ENCODE data around the gene NEUROD4.
"Not testable (repeated sequence)": the region's sequence is repeated elsewhere in the genome, so short reads cannot be mapped to it uniquely, and the experiment has no call there.

Gene NEUROD4, protein sequence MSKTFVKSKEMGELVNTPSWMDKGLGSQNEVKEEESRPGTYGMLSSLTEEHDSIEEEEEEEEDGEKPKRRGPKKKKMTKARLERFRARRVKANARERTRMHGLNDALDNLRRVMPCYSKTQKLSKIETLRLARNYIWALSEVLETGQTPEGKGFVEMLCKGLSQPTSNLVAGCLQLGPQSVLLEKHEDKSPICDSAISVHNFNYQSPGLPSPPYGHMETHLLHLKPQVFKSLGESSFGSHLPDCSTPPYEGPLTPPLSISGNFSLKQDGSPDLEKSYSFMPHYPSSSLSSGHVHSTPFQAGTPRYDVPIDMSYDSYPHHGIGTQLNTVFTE

DNA sequence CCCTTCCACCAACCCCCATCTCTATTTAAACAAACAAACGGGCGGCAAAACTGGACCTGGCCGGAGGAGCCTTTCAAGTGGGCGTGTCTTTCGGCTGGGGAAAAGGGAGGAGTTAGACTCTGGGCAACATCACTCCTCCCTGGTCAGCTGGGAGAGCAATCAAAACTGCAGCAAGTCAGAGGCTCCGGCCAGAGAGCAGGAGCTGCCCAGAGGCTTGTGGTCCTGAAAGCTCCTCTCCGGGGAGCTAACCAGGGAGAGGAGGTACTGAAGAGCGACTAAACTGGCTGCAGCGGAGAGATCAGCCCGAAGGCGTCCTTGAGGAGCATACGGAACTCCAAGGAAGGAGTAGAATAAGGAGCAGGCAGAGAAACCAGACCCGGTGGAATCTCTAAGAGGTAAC, at the start of gene NEUROD4:
NEUROD4 (plus strand) TSS at position 191 of the 400 bp plus-strand sequence. CDS start 6,466 bp downstream, outside the sequence.
- intact Hi-C loops (cut with DNase I): no loop called here
- peak in 4 of 10 donors; percentile 11 to 84 (median 24) for DNase-seq

DNA sequence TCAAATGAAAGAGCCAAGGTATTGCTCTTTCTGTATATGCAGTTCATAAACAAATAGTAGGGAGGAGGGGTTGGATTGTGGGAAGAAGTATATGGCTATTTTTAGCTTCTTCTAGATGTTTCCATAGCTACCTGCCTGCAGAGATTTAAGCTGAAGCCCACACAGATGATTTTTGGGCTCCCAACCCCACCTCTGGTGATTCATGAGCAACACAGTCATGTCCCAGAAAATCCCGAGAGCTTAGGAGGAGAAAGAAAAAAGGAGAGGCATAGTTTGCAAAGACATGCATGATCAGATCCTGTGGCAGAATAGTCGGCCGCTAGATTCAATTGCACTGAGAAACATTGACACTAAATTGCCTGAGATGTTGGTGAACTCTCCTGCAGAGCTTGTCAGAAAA, 49.0 kb upstream of the NEUROD4 start:
- intact Hi-C loops (cut with DNase I): no loop called here
- DNase-seq: peak in 2 of 10 donors; percentile 23 to 88

DNA sequence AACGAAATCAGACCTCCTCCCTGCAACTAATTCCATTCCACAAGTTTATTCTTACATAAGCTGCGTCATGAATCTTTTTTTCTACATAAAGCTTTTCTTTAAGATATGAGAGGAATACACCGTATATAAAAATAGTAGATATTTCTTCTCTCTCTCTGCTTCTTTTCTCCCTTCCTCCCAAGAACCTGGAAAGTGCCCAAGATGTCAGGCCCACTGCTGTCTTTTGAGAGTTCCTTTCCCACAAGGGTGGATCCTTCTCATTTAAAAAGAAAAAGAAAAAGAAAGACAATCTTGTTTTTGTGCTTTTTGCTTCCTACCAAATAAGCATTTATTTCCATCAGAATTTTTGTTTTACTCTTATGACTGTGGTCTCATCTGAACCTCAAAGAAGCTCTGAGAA, 46.2 kb upstream of the NEUROD4 start:
- intact Hi-C loops (cut with DNase I): no loop called here

DNA sequence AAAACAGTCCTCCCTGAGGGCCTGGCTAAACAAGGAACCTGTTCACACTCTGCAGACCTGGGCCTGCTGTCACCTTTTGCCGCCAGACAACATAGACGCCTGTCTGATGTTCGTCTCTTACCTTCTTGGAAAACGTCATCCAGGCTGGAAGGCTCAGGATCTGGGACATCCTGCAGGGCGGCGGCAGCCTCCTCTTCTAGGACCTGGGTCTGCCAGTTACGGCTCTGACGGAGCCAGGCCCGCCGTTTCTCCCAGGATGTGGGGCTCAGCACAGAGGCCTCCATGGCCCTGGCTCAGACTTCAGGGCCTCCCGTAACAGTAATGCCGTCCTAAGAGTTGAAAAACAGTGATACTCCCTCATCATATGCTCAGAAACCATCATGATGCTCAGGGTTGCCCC, 45.5 kb upstream of the NEUROD4 start:
- intact Hi-C loops (cut with DNase I): no loop called here
- DNase-seq: peak in 1 of 10 donors; percentile 11

More for the DNA sequence above, 46.2 kb upstream of the NEUROD4 start:
- no peak for DNase-seq

DNA sequence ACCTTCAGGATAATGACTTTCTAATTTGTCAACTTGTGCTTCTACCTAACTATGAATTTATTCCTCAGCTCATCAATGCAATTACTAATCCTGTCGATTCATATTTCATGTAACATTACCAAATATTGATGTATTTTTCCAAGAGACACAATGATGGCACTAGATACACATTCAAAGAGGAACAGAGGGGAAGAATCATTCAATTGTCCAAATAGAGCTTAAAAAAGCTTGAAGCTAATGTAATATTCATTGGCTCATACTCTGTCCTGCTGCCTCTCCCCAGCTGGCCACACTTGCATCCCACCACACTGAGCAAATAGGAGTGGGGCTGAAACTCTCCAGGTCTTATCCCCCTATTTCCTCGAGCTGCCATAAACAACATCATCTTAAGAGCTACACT, 44.5 kb upstream of the NEUROD4 start:
- intact Hi-C loops (cut with DNase I): no loop called here
- DNase-seq: no peak

DNA sequence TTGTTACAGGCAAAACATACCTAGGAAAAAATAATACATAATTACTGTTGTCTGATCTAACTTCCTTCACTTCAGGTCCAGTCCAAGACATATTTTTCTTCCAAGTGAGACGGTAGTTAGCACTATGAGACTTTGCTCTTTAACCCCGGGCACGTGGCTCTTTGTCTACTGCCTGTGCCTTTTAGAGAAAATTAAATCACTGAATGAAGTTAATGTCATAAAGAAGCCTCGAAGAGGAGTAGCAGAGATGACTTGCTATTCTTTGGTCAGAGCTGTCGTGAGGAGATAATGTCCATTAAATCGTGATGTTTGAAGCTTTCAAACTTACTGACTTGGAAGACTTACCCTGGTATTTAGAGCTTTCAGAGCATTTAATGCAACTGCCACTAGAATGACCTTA, 43.9 kb upstream of the NEUROD4 start:
- no peak for DNase-seq
- intact Hi-C loops (cut with DNase I): no loop called here

DNA sequence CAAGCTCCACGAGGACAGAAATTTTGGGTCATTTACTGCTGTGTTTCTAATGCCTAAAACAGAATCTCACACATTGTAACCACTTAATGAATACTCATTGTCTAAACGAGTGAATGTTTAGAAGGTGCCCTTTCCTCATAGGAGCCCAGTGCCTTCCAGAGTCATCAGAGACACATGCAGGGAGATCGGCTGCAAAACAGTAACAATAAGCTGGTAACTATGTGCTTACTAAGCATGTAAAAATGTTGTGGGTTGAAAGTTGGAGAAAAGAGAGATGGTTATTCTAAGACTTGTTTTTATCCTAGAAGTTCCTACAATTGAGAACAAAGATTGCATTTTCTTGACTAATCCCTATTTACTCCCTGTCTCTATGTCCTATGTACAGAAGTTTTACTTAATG, 42.6 kb upstream of the NEUROD4 start:
- DNase-seq: no peak
- intact Hi-C loops (cut with DNase I): no loop called here

DNA sequence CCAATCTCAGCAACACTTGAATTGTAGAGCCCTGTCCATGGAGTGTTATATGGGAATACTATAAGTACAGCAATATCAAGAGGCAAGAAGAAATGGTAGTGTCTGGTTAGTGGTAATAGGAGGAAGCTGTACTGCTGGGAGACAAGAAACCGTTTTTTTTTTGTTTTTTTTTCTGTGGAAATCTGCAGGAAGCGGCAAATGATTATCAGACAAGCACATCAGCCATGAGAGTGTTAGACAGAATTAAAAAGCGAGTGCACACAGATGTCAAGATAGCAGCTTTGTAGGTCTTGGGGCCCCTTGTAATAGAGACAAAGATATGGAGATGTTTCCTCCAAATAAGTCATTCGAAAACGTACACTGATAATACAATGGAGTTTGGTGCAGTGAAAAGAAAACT, 41.9 kb upstream of the NEUROD4 start:
- no peak for DNase-seq
- intact Hi-C loops (cut with DNase I): no loop called here

DNA sequence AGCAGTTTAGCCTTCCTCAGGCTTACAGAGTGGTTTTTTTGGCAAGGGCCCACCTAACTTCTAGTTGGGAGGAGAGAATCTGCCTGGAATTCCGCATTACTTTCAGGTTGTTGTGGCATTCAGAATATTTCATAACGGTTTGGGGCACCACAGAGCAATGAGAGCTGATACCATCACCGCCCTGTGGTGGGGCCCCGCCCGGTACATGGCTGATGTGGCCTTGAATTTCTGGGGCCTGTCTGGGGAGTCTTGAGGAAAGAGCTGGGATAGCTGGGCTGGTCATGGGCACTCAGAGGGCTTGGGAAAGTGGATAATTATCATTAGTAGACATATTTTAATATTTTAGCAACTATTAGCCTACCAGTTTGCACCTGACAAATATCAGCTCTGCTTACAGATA, 39.4 kb upstream of the NEUROD4 start:
- no peak for DNase-seq
- intact Hi-C loops (cut with DNase I): no loop called here

DNA sequence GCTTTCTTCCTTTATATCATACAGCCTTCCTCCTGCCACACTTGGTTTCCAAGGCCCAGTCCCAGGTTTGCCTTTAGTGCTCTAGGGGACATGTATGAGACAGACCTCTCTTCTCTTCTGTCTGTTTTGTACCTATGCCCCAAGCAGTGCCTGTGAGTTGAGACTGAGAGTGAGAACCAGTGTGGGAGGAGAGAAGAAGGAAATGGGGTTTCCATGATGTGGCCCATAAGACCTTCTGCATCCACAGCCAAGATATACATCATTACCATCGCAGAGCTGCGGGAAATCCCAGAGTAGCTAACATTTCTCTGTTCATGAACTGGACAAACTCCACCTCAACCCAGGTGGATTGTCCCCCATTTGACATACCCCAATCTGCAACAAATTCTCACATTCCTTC, 38.0 kb upstream of the NEUROD4 start:
- intact Hi-C loops (cut with DNase I): no loop called here
- DNase-seq: no peak

DNA sequence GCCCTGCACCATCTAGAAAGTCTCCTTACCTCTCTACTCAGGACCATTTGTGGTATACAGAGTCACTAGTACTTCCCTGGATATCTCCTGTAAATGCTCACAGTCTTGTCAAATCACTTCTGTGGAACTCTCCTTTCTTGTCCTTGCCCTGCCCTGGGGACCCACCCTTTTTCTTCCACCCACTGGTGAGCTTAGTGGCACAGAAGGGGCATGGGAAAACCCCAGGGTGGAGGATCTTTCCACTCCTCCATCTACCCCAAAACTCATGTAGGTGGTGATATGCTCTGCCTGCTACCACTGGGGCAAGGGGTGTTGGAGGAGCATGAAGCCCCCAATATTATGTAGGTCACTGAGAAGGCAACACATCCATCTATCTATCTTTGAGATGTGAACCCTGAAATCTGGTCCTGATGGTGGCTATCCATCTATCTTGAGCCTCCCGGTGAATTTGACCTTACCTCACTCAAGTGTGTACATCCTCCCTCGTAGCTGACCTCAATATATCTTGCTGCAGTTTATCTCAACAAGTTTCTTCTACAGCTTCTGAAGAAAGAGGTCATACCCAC, 36.2 kb upstream of the NEUROD4 start:
- intact Hi-C loops (cut with DNase I): no loop called here
- no peak for DNase-seq

DNA sequence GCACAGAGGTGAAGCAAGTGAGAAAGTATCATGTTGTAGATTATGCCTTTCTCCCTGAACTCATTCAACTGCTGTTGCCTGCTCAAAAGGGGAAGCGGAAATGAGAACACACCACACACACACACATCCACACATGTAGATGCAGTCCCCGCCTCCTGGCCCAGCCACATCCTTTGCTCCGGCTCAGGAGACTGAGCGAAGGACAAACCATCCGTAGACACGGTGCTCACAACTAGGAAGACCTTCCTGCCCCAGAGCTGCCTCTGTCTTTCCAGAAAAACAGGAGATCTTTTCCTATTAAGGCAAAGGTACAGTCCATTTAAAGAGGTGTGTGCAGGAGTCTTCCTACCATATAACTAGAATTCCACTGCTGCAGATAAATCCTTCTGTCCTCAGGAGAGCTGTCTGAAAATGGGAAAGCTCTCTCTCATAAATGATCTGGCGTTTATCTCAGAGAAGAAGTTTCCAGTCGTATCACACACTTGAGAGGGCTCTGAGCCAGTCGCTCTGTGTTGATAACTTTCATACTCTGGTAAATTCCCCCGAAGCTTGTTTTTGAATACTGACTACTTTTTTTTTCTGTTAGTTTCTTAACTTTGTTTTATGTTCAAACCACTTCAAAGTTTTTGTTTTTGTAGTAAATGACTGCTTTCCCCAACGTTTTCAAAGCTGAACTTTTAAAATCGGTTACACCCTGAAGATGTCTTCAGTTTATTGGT, 35.0 kb upstream of the NEUROD4 start, which contains the start of gene TESPA1:
TESPA1 (minus strand) TSS at position 105 of the 719 bp plus-strand sequence. CDS start 10,200 bp downstream, outside the sequence.
- intact Hi-C loops (cut with DNase I): no loop called here
- DNase-seq: peak in 3 of 10 donors; percentile 26 to 87 (median 79)

DNA sequence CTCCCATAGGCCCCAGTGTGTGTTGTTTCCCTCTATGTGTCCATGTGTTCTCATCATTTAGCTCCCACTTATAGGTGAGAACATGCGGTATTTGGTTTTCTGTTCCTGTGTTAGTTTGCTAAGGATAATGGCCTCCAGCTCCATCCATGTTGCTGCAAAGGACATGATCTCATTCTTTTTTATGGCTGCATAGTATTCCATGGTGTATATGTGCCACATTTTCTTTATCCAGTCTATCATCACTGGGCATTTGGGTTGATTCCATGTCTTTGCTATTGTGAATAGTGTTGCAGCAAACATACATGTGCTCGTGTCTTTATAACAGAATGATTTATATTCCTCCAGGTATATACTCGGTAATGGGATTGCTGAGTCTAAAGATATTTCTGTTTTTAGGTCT, 33.0 kb upstream of the NEUROD4 start:
- DNase-seq; intact Hi-C loops (cut with DNase I): not testable (repeated sequence)

DNA sequence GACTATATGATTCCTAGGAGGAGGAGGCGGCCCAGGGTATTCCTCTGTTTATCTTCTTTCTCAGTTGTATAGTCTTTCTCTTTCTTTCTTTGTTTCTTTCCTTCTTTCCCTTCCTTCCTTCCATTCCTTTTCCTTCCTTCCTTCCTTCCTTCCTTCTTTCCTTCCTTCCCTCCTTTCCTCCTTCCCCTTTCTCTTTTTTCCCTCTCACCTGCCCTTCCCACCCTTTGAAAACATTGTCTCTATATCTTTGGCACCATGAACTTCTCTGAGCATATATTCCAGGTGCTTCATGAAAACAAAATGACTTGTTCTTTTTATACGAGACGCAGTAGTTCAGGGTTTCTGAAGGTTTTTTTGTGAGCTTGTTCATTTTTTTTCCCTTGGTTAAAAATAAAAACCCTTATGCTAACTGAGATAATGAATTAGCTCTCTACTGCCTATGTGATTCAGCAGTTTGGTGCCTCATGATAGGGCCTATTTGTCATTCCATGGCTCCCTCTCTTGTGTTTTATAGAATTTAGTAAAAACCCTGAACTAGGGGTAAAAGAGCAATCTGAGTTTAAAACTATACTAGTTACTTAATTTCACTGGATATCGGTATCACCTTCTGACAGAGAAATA, 32.1 kb upstream of the NEUROD4 start:
- no peak for DNase-seq
- intact Hi-C loops (cut with DNase I): no loop called here

DNA sequence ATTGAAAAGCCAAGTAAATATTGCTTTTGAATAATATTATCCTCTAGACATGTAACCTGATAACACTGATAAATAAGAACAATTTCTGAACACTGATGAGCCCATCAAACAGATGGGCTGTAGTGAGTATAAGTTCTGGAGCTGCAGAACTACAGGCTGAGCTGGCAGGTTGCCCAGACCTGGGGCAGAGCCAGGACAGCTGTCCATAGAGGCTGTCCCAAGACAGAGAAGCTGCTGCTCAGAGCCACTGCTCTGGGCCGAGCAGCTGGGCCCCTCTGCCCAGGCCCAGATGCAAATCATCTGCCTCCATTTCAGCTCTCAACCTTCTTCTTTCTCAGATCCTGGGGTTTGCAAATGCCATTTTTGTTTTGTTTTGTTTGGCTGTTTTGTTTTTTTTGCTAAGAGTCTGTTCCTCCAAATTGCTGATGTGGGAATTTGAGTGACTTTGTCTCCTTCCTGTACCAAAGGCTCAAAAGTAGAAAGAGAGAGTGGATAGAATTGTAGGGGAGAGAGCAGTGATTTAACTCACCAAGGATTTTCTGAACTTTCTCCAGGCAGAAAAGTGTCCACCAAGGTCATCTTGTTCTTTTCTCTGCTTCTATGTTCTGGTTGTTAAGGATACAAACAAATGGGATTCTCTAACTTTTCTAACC, 31.2 kb upstream of the NEUROD4 start:
- DNase-seq: peak; percentile 81 to 99 (median 90)
- intact Hi-C loops (cut with DNase I): no loop called here

DNA sequence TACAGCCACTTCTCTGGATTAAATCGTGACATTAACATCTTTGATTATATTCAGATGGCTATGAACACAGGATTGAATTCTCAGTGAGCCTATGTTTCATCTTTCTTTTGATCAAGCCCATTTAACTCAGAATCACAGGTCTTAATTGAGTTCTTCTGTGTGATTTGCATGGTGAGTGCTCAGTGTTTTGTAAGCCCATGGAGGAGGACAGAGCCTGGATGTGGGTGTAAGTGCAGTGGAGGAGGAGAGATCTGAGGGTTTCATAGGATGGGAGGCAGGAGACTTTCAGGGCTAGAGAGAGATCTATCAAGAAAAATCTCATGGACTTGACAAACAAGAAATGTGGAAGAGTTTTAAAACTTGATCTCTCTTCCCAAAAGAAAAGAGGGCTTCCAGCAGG, 29.9 kb upstream of the NEUROD4 start:
- intact Hi-C loops (cut with DNase I): no loop called here

DNA sequence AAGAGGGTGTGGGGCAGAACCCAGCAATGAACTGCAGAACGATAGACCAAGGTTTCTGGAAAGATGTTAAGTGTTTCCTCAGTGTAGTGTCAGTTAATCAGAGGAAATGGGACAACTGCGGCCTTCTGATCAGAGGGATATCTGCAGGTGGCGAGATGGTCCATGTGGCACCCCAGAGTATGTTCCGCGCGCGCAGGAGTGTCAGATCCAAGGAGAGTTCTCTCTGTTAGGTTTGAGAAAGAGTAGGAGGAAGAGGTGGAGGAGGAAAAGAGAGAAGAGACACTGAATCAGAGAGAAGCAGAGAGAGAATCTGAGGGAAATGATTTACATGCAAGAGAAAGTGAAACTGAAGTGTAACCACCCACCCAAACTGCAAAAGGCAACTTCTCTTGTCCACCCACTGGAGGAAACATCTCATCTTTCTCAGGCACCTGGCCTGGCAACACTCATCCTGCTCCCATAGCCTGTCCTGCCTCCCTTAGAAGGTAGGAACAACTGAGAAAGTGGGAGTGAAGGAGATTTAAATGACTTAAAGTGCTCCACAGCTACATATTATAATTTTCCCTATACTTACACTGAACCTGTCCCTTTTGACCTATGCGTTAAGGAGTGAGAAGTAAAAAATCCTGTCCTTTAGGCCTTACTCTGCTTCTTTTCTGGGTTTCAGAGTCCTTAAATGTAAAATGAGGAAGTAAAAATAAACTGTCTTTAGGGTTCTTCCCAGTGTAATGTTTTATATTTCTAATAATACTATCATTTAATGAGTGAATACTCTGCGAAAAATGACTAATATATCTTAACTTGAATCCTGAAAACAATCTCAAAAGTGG, 28.4 kb upstream of the NEUROD4 start:
- peak in 3 of 10 donors; percentile 24 to 81 (median 73) for DNase-seq
- intact Hi-C loops (cut with DNase I): no loop called here

More for the DNA sequence above, 29.9 kb upstream of the NEUROD4 start:
- DNase-seq: no peak

DNA sequence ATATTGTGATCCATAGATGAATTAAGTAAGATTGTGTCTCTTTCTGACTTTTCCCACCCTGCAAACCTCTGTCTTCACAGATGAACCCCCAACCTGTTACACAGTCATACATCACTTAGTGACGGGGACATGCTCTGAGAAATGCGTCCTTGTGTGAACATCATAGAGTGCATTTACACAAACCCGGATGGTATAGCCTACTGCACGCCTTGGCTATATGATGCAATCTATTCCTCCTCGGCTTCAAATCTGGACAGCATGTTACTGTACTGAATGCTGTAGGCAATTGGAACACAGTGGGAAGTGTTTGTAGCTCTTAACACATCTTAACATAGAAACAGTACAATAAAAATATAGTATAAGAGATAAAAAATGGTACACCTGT, 27.8 kb upstream of the NEUROD4 start:
- intact Hi-C loops (cut with DNase I): no loop called here
- no peak for DNase-seq

DNA sequence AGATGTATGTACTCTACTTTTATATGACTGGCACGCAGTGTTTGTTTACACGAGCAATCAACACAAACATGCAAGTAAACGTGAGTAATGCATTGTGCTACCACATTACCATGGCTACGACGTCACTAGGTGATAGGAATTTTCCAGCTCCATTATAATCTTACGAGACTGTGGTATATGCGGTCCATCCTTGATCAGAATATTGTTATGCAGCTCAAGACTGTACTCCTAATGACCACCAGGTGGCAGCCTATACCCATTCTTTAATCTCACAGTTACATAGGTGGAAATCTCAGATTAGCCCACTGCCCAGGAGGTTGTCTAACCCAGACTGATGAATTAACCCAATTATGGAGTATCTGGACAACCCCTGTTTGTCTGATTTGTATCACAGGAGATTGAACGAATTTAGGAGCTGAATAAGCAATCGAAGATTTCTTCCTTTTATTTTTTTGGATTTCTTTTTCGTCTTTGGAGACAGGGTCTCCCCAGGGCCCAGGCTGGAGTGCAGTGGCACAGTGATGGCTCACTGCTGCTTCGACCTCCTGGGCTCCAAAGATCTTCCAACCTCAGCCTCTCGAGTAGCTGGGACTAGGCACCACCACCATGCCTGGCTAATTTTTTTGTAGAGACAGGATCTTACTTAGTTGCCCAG, 26.5 kb upstream of the NEUROD4 start:
- DNase-seq: peak in 5 of 10 donors; percentile 11 to 62 (median 46)
- intact Hi-C loops (cut with DNase I): loop anchor here (1.0 kb wide), 2 partner anchors 80 to 150 kb away; no protein-coding TSS in a partner anchor

Data from posterior cingulate gyrus (tissue), 11 donors.